Measurements from ENCODE around the gene KLHL15. TPM values are rescaled to one million over a fixed set of nuclear protein-coding genes. Genes with fewer than 3 reads are reported as not detected.

KLHL15 gene
- total RNA-seq, 5 donors from 2014 or later (not counting 1 experiment from before 2014, with no cell fraction given), result 7.1 to 21.1 (median 8.0) TPM

DNA sequence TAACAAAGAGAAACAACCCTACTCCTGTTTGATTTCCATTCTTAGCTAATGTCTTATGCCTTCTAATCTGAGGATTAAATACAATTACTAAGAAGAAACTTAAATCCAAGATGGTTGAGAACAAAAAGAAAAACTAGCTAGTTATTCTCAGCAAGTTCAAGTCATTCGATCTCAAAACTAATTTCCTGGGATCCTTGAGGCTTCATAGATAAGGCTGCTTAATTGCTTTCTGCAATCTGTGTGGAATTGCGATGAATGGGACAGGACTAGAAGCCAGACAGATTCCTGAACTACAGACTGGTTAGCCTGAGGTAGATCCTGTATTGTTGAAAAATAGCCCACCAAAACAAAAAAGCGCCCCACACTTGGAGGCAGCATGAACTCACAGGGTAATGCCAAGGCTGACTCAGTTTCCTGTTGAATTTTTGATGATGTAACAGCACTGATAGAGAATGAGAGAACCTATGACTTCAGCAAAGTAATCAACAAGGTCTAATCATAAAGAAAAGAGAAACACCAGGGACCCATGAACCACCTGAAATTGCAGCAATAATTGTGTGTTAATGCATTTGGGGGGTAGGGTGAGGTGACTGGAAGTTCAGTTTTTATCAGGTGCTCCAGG is 33.9 kb downstream of the KLHL15 start:
- no peak overlapping the region for H3K27ac ChIP-seq (ENCODE audit: low read length)
- peaks cover 0 to 8% of the 10 kb centered on the region in 2 donors for H3K27me3 Mint-ChIP-seq
- no CpG with 5 or more reads among the region's 3 CpGs for WGBS (ENCODE audit: insufficient coverage)
- H3K27me3 ChIP-seq (replicated peaks in 1 of 2; ENCODE audit: control insufficient read depth in 2 of 2, extremely low read depth in 1 of 2, insufficient read depth in 2 of 2, low read length in 1 of 2), result no peaks in the 10 kb centered on the region
- POLR2A ChIA-PET, result no interaction called here
- no peak for ATAC-seq (replicated peaks in 1 of 4)
- no peak overlapping the region for H3K4me3 Mint-ChIP-seq
- peaks cover 19% of the 10 kb centered on the region for H3K36me3 Mint-ChIP-seq
- no peaks in the 10 kb centered on the region for H3K4me1 ChIP-seq (ENCODE audit: control insufficient read depth in 1 of 2, extremely low read depth in 1 of 2, insufficient read depth in 2 of 2, low read length in 2 of 2)
- H3K4me1 Mint-ChIP-seq, result peaks cover 0 to 17% (median 17%) of the 10 kb centered on the region in 3 donors
- no peaks in the 10 kb centered on the region for H3K9me3 Mint-ChIP-seq
- no peak overlapping the region for H3K4me3 ChIP-seq (ENCODE audit: control insufficient read depth in 1 of 2, extremely low read depth in 1 of 2, low read length in 1 of 2)
- no peaks in the 10 kb centered on the region for H3K9me3 ChIP-seq
- DNase-seq, result no peak
- no peak overlapping the region for H3K27ac Mint-ChIP-seq
- peaks cover 0 to 9% of the 10 kb centered on the region in 2 donors for H3K36me3 ChIP-seq (ENCODE audit: control insufficient read depth in 2 of 2, extremely low read depth in 1 of 2, insufficient read depth in 1 of 2, low read length in 1 of 2)
- CTCF ChIA-PET, result interaction anchor here (0.6 to 1.6 kb wide), 4 partner anchors 19 to 469 kb away, joined by 3 to 5 read pairs (median 3); no protein-coding TSS in a partner anchor

- no peak for DNase-seq
- Mint-ChIP-seq H3K9me3 (no peaks in the 10 kb centered on the region), H3K27me3 (peaks cover 0 to 8% of the 10 kb centered on the region in 2 donors), H3K4me3 (no peak overlapping the region), H3K4me1 (peaks cover 0 to 17% (median 17%) of the 10 kb centered on the region in 3 donors), H3K36me3 (peaks cover 22% of the 10 kb centered on the region), H3K27ac (no peak overlapping the region)
- no peak for ATAC-seq (replicated peaks in 1 of 4)
- Histone ChIP-seq H3K27me3 (replicated peaks in 1 of 2; ENCODE audit: control insufficient read depth in 2 of 2, extremely low read depth in 1 of 2, insufficient read depth in 2 of 2, low read length in 1 of 2) (no peaks in the 10 kb centered on the region), H3K4me1 (ENCODE audit: control insufficient read depth in 1 of 2, extremely low read depth in 1 of 2, insufficient read depth in 2 of 2, low read length in 2 of 2) (no peaks in the 10 kb centered on the region), H3K36me3 (ENCODE audit: control insufficient read depth in 2 of 2, extremely low read depth in 1 of 2, insufficient read depth in 1 of 2, low read length in 1 of 2) (peaks cover 0 to 12% of the 10 kb centered on the region in 2 donors), H3K9me3 (no peaks in the 10 kb centered on the region), H3K4me3 (ENCODE audit: control insufficient read depth in 1 of 2, extremely low read depth in 1 of 2, low read length in 1 of 2) (no peak overlapping the region), H3K27ac (ENCODE audit: low read length) (no peak overlapping the region)
- ChIA-PET CTCF (interaction anchor here (0.6 to 1.6 kb wide), 3 partner anchors 20 to 80 kb away, joined by 3 read pairs; no protein-coding TSS in a partner anchor), POLR2A (interaction anchor here in 1 of 2 donors (0.9 kb wide), 1 partner anchor 17 kb away, joined by 3 read pairs; no protein-coding TSS in a partner anchor)
- no CpG with 5 or more reads among the region's 3 CpGs for WGBS (ENCODE audit: insufficient coverage)
Observed at GRCh38 chrX:23992431-23992830, 34.6 kb downstream of the KLHL15 start.

DNA sequence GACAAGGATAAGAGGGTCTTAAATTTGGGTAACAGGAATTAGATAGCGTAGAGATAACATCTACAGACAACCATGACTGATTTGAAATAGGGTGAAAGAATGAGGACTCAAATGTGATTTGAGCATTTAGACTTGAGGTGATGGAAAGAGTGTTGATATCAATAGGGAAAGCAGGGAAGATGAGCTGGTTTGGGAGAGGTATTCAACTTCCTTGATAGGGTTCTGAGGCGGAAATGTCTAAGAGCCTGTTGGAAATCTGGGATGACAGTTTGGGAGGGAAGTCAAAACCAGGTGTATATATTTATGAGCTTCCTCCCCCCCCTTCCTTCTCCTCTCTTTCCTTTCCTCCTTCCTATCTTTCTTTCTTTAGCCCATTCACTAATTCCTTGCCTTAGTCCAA is 36.5 kb downstream of the KLHL15 start:
- peaks cover 18% of the 10 kb centered on the region for H3K36me3 Mint-ChIP-seq
- H3K4me3 Mint-ChIP-seq, result no peak overlapping the region
- no peaks in the 10 kb centered on the region for H3K27me3 ChIP-seq (replicated peaks in 1 of 2; ENCODE audit: control insufficient read depth in 2 of 2, extremely low read depth in 1 of 2, insufficient read depth in 2 of 2, low read length in 1 of 2)
- H3K27ac ChIP-seq (ENCODE audit: low read length), result no peak overlapping the region
- ATAC-seq (replicated peaks in 1 of 4) (no peak), DNase-seq (no peak)
- H3K27me3 Mint-ChIP-seq, result peaks cover 0 to 8% of the 10 kb centered on the region in 2 donors
- H3K9me3 ChIP-seq, result no peaks in the 10 kb centered on the region
- H3K4me3 ChIP-seq (ENCODE audit: control insufficient read depth in 1 of 2, extremely low read depth in 1 of 2, low read length in 1 of 2), result no peak overlapping the region
- H3K4me1 Mint-ChIP-seq, result peaks cover 0 to 23% (median 16%) of the 10 kb centered on the region in 3 donors
- H3K4me1 ChIP-seq (ENCODE audit: control insufficient read depth in 1 of 2, extremely low read depth in 1 of 2, insufficient read depth in 2 of 2, low read length in 2 of 2), result no peaks in the 10 kb centered on the region
- H3K27ac Mint-ChIP-seq, result peak overlapping the region in 1 of 2 donors; percentile 6
- no peaks in the 10 kb centered on the region for H3K9me3 Mint-ChIP-seq
- peaks cover 0 to 17% of the 10 kb centered on the region in 2 donors for H3K36me3 ChIP-seq (ENCODE audit: control insufficient read depth in 2 of 2, extremely low read depth in 1 of 2, insufficient read depth in 1 of 2, low read length in 1 of 2)
- ChIA-PET POLR2A (interaction anchor here in 1 of 2 donors (0.6 kb wide), 1 partner anchor 81 kb away, joined by 7 read pairs; no protein-coding TSS in a partner anchor), CTCF (interaction anchor here in 1 of 2 donors (0.5 to 0.9 kb wide), 3 partner anchors 22 to 181 kb away, joined by 3 to 5 read pairs (median 5); no protein-coding TSS in a partner anchor)
- no CpG with 5 or more reads among the region's 2 CpGs for WGBS (ENCODE audit: insufficient coverage)

GRCh38 chrX:23989689-23990088 is 37.3 kb downstream of the KLHL15 start:
- WGBS (ENCODE audit: insufficient coverage), result no CpG with 5 or more reads among the region's 3 CpGs
- peaks cover 0 to 23% (median 16%) of the 10 kb centered on the region in 3 donors for H3K4me1 Mint-ChIP-seq
- H3K4me3 Mint-ChIP-seq, result no peak overlapping the region
- no peaks in the 10 kb centered on the region for H3K9me3 Mint-ChIP-seq
- H3K36me3 Mint-ChIP-seq, result peaks cover 18% of the 10 kb centered on the region
- Histone ChIP-seq H3K4me3 (ENCODE audit: control insufficient read depth in 1 of 2, extremely low read depth in 1 of 2, low read length in 1 of 2) (no peak overlapping the region), H3K36me3 (ENCODE audit: control insufficient read depth in 2 of 2, extremely low read depth in 1 of 2, insufficient read depth in 1 of 2, low read length in 1 of 2) (peaks cover 0 to 17% of the 10 kb centered on the region in 2 donors), H3K4me1 (ENCODE audit: control insufficient read depth in 1 of 2, extremely low read depth in 1 of 2, insufficient read depth in 2 of 2, low read length in 2 of 2) (no peaks in the 10 kb centered on the region), H3K27ac (ENCODE audit: low read length) (no peak overlapping the region), H3K9me3 (no peaks in the 10 kb centered on the region), H3K27me3 (replicated peaks in 1 of 2; ENCODE audit: control insufficient read depth in 2 of 2, extremely low read depth in 1 of 2, insufficient read depth in 2 of 2, low read length in 1 of 2) (no peaks in the 10 kb centered on the region)
- no peak overlapping the region for H3K27ac Mint-ChIP-seq
- CTCF ChIA-PET, result interaction anchor here in 1 of 2 donors (0.6 kb wide), 1 partner anchor 25 kb away, joined by 3 read pairs; no protein-coding TSS in a partner anchor
- DNase-seq, result no peak
- no peak for ATAC-seq (replicated peaks in 1 of 4)
- H3K27me3 Mint-ChIP-seq, result peaks cover 0 to 8% of the 10 kb centered on the region in 2 donors
- POLR2A ChIA-PET, result no interaction called here

- Histone ChIP-seq H3K27ac (ENCODE audit: low read length) (no peak overlapping the region), H3K27me3 (replicated peaks in 1 of 2; ENCODE audit: control insufficient read depth in 2 of 2, extremely low read depth in 1 of 2, insufficient read depth in 2 of 2, low read length in 1 of 2) (no peaks in the 10 kb centered on the region), H3K4me3 (ENCODE audit: control insufficient read depth in 1 of 2, extremely low read depth in 1 of 2, low read length in 1 of 2) (no peak overlapping the region), H3K4me1 (ENCODE audit: control insufficient read depth in 1 of 2, extremely low read depth in 1 of 2, insufficient read depth in 2 of 2, low read length in 2 of 2) (no peaks in the 10 kb centered on the region), H3K36me3 (ENCODE audit: control insufficient read depth in 2 of 2, extremely low read depth in 1 of 2, insufficient read depth in 1 of 2, low read length in 1 of 2) (peaks cover 0 to 7% of the 10 kb centered on the region in 2 donors), H3K9me3 (no peaks in the 10 kb centered on the region)
- no peak overlapping the region for H3K4me3 Mint-ChIP-seq
- H3K27ac Mint-ChIP-seq, result no peak overlapping the region
- CTCF ChIA-PET, result interaction anchor here in 1 of 2 donors (0.6 kb wide), 1 partner anchor 353 kb away, joined by 3 read pairs; no protein-coding TSS in a partner anchor
- peaks cover 0 to 8% of the 10 kb centered on the region in 2 donors for H3K27me3 Mint-ChIP-seq
- H3K4me1 Mint-ChIP-seq, result peaks cover 0 to 6% (median 2%) of the 10 kb centered on the region in 3 donors
- no peak for ATAC-seq (replicated peaks in 1 of 4)
- peaks cover 11% of the 10 kb centered on the region for H3K36me3 Mint-ChIP-seq
- 100% methylated on average over 1 of the region's 1 CpG for WGBS (ENCODE audit: insufficient coverage)
- POLR2A ChIA-PET, result interaction anchor here in 1 of 2 donors (0.5 kb wide), 1 partner anchor 221 kb away, joined by 15 read pairs; no protein-coding TSS in a partner anchor
- H3K9me3 Mint-ChIP-seq, result no peaks in the 10 kb centered on the region
- DNase-seq, result no peak
Observed at GRCh38 chrX:23982891-23983290, 44.1 kb downstream of the KLHL15 start.

GRCh38 chrX:23981711-23982110 is 45.3 kb downstream of the KLHL15 start:
- H3K27me3 ChIP-seq (replicated peaks in 1 of 2; ENCODE audit: control insufficient read depth in 2 of 2, extremely low read depth in 1 of 2, insufficient read depth in 2 of 2, low read length in 1 of 2), result no peaks in the 10 kb centered on the region
- ChIA-PET CTCF (interaction anchor here (0.5 to 0.6 kb wide), 2 partner anchors 18 to 228 kb away, joined by 3 to 7 read pairs; no protein-coding TSS in a partner anchor), POLR2A (no interaction called here)
- no peak overlapping the region for H3K4me3 Mint-ChIP-seq
- H3K27ac ChIP-seq (ENCODE audit: low read length), result no peak overlapping the region
- ATAC-seq (replicated peaks in 1 of 4), result no peak
- peak overlapping the region in 1 of 2 donors; percentile 36 for H3K27ac Mint-ChIP-seq
- WGBS (ENCODE audit: insufficient coverage), result no CpG with 5 or more reads among the region's 2 CpGs
- H3K4me3 ChIP-seq (ENCODE audit: control insufficient read depth in 1 of 2, extremely low read depth in 1 of 2, low read length in 1 of 2), result no peak overlapping the region
- no peaks in the 10 kb centered on the region for H3K9me3 ChIP-seq
- no peaks in the 10 kb centered on the region for H3K4me1 ChIP-seq (ENCODE audit: control insufficient read depth in 1 of 2, extremely low read depth in 1 of 2, insufficient read depth in 2 of 2, low read length in 2 of 2)
- DNase-seq, result no peak
- H3K9me3 Mint-ChIP-seq, result no peaks in the 10 kb centered on the region
- peaks cover 0 to 4% of the 10 kb centered on the region in 2 donors for H3K36me3 ChIP-seq (ENCODE audit: control insufficient read depth in 2 of 2, extremely low read depth in 1 of 2, insufficient read depth in 1 of 2, low read length in 1 of 2)
- H3K27me3 Mint-ChIP-seq, result peaks cover 0 to 13% of the 10 kb centered on the region in 2 donors
- peaks cover 0 to 6% (median 2%) of the 10 kb centered on the region in 3 donors for H3K4me1 Mint-ChIP-seq
- peaks cover 10% of the 10 kb centered on the region for H3K36me3 Mint-ChIP-seq
